AML-193 (cell line): ENCODE measurements around the gene NTN1.
"Not testable (repeated sequence)": the region's sequence is repeated elsewhere in the genome, so short reads cannot be mapped to it uniquely, and the experiment has no call there.

Experiments used
- DNase-seq, 2 experiments: peaks; one replicate each; lab custom pipeline; 2025; lab: John Stamatoyannopoulos, UW

The NTN1 gene

DNA sequence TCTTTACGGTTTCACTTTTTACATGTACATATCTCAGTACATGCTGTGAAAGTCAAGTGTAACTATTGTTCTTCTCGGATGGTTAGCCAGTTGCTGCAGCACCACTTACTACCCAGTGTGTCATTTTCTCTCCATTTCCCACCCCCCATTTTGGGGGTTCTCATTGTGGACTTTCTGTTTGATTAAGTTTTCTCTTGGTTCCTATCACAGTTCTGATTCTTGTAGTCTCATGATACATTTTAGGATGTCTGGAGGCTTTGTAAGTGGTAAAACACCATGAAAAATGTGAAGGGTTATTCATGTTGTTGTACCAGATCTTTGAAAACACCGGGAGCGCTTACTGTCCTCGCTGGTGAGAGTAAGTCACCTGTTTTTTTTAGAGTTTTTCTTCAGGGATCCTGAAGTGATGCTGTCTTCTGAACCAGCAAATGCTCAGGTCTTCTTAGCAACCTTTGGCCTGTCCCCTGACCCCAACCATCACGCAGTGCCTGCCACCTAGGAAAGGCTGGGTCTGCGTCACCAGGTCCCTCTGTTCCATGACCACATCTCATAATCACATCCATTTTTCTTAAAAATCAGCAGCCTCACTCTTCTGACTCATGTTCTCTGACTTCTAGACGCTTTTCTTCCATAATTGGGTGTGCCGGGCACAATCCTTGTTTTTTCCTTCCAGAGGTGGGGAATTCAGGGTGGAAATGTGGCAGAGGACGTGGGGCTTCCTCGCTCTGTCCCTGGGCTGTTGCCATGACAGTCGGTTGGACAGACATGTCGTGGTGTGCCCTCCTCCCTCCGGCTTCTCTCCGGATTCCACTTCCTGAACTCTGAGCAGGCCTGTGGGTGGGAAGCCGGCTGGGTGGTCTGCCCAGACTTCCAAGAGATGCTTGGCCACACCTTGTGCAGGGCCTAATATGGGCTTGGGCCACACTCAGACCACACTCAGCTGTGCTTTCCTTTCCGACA is 102.6 kb downstream of the NTN1 start:
- DNase-seq: no peak

DNA sequence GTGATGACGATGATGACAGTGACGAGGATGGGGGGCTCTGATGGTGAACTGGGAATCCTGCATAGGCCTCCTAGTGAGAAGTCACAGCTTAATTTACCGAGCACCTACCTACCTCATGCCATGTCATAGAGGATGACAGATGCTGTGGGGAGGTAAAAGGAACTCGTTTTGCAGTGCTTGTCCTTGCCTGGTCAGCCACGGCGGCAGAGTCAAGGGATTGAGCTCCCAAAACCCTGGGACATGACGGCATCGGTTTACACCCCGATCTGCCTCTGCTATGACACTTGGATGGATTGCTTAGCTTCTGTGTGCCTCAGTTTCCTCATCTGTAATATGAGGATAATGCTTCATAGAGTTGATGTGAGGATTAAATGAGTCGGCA is 103.2 kb downstream of the NTN1 start:
- no peak for DNase-seq

DNA sequence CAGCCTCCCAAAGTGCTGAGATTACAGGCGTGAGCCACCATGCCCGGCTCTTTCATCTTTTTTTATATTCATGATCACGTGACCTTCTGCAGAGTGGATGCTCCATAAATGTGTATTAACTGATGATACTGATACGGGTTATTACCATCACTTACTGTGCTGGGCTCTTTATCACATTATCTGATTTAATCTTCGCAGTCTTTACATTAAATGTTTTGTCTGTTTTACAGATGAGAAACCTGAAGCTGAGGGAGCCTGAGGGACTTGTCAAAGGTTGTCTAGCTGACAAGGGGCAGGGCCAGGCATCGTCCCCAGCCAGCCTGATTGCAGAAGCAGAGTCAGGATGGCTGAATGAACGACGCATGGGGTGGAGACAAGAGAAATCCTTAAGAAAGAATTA is 104.4 kb downstream of the NTN1 start:
- no peak for DNase-seq

DNA sequence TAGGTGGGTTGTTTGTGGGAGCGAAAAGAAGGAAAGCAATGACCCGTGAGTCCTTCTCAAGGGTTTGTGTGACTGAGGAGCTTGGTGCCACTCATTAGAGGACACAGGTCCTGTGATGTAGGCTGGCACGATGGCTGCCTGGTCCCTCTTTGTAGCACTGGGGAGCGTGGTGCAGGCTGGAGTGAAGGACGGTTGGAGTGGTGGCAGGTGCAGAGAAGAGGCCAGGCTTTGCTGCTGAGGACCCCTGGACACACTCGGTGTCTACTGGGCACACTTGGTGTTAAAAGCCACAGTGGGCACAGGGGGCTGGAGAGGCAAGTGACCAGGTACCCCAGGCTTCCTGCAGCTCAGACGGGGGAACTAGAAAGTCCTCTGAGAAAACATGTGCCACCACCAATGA is 106.0 kb downstream of the NTN1 start:
- no peak for DNase-seq

DNA sequence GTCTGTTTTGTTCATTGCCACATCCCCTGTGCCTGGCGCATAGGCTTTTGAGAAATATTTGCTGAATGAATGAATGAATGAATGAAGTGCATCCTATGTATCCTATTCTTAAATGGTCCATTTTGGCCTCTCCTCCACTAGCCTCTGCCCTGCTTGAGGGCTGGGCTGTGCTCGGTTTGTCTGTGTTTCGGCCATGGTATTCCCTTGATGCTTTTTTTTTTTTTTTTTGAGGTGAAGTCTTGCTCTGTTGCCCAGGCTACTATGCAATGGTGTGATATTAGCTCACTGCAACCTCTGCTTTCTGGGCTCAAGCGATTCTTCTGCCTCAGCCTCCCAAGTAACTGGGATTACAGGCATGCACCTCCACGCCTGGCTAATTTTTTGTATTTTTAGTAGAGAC is 110.1 kb downstream of the NTN1 start:
- no peak for DNase-seq

DNA sequence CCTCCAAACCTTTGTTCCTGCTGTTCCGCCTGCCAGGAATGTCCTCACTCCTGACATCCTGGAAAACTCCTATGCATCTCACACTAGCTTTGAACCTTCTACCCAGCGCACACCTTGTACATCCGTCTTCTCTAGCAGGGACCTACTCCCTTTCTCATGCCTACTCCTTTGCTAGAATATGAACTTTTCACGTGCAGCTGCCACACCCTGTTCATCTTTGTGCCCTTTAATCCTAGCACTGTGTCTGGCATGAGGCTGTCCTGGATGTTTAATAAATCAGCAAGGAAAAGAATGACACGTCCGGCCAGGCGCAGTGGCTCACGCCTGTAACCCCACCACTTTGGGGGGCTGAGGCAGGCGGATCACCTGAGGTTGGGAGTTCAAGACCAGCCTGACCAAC is 111.0 kb downstream of the NTN1 start:
- DNase-seq: no peak

DNA sequence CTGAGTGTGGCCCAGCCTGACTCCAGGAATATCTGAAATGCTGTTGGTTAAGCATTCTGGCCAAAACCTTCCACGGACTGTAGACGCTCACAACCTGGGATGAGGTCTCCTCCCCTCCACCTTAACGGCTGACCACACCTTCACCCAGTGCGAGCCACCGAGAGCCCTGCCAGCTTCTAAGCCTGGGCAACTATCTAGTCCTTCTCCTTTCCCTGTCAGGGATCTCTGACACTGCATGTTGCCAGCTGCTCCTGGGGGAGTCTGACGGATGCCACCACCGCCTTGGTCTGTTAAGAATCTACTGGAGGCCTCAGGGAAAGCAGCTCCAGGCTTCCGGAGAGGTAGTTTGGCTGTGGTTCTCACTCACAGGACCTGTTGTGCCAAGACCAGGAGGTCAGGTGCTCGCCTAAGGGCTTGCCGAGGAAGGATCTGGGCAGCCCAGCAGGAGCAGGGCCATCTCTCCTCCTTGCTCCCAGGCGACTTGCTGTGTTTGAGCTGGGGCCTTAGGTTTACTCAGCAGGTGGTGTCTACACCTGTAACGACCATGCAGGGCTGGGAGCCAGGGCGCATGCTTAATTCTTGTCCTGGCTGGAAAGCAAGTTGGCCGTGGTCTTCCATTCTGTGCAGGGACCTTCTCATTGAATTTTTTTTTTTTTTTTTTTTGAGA is 111.8 kb downstream of the NTN1 start:
- DNase-seq: no peak

DNA sequence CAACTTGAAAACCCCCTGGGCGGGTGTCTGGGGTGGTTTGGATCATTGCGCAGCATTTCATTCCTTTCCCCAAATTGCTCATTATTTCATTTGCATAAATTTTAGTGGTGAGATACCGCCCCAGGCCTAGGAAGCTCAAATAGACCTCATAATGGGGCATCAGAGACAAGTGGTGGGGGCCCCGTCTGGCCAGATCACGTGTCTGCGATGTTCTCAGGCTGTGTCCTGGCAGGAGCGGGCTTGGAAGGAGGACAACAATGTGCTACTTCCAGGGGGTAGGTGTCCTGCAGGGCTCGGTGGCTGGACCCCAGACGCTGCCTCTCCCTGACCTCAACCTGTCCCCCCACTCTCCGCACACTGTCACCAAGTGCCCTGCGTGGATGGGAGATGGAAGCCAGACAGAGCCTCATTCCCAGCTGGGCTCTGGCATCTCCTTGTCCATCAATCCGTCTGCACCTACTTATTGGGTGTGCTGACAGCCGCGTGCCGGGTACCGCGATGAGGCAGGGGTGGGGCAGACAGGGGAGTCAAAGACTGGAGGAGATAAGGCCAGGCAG is 116.9 kb downstream of the NTN1 start:
- DNase-seq: no peak

DNA sequence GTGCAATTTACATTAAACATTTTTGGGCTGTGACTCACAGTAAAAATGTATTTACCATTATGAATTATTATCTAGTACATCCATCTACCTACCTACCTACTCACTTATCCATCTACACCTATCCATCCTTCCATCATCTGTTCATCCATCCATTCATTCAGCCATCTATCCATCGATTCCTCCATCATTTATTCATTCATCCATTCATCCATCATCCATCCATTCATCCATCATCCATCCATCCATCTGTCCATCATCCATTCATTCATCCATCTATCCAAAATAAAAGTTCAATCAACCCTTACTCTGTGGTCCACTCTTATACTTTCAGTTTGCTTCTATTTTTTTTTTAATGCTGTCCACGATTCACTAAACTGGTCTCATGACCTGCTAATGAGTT is 118.4 kb downstream of the NTN1 start:
- DNase-seq: no peak

DNA sequence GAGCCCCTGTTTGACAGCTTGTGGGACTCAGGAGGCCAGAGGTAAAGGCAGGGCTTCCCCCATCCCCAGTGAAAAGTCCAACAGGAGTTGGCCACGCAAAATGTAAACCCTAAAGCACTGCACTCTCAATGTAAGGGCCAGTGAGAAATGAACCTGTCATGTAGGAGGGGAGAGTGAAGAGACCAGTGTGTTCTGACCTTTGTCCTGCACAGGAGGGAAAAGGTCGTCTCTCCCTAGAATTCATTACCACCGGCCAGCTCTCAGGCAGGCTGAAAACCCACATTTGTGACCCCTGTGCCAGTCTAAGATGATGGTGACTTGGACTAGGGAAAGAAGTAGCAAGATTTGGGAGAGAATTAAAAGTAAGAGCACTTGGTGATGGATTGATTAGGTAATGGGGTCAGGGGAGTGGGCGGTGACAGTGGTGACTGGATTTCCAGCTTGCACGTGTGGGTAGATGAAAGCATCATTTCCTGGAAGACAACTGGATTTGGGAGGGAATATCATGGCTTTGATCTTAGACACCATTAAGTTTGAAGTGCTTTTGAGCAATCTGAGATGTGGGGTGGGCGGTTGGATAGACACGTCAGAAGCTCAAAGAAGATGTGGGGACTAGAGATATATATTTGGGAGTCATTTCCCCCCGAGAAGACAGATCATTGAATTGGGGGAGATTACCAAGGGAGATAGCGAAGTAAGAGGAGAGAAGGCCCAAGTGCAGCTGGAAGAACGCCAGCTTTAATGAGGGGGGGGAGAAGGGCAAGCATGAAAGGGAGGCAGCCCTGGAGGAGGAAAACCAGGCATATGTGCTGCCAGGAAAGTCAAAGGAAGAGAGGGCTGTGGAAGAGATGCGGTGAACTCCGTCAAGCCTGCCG is 119.5 kb downstream of the NTN1 start:
- DNase-seq: no peak

DNA sequence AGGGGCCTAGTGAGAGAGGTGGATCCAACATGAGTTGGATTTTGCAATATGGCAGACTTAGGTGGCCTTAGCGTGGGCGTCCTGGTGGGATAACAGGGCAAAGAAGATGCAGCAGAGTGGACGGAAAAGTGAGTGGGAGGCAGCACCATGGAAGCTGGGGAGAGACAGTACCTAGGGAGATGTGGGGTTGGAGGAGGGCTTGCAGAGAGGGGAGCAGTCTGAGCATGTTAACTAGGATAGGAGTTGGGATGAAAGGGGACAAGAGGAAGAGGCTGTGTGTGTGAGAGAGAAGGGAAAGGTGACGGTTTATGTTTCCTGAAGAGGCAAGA is 120.1 kb downstream of the NTN1 start:
- no peak for DNase-seq

DNA sequence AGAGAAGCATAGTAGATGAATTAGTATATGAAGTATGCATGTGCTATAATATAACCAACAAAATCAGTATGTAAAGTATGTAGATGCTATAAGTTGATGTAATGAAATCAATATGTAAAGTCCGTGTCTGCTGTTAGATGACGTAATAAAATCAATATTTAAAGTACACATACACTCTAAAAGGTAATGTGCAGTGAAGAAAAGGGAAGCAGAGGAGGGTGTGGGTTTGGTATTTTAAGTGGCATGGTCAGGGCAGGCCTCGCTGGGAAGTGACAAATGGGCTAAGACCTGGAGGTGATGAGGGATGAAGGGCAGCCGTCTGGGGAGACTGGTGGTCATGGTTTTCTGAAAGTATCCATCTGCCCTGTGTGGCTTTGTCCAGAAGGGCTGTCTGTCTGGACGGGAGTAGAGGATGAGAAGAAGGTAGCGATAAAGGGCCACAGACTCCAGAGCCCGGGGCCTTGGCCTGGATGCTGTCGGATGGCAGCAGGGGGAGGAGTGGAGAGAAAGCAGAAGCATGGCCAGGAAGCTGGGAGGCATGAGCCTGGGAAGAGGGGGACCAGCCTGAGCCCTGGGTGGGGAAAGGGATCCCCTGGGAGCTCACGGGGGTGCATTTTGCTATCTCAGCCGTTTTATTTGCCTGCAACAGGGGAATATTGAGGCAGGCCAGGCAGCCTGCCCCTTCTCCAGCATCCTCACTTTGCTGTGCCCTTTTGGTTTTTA is 121.6 kb downstream of the NTN1 start:
- no peak for DNase-seq

DNA sequence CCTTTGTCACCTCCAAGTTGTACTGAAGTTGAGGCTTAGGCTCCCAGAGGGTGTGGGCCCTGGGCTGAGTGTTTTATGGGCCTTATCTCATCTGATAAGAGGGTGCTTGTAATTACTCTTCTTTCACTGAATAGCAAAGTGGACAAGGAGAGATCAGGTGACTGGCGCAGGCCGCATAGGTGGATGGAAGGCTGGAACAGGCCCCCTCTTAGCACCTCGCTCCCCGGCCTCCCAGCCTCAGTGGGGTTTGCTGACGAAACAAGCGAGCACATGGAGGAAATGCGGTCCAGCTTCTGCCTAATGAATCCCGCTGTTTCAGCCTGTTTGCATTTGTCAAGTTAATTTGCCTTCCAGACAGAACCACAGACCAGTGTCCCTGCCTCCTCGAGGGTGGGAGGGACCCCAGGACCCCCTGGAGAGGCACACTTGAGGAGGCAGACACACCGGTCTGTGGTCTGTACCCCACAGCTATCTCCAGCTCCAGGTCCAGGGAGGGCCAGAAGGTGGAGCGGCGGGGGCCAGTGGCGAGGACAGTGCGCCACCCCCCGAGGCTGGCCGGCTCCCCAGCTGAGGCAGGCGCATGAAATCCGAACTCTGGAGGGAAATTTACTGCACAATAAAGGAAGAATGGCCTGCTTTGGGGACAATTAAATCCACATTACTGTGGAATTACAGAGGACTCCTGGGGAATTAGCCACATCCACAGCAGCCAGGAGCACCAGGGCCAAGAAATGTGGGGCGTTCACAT is 123.4 kb downstream of the NTN1 start:
- DNase-seq: no peak

DNA sequence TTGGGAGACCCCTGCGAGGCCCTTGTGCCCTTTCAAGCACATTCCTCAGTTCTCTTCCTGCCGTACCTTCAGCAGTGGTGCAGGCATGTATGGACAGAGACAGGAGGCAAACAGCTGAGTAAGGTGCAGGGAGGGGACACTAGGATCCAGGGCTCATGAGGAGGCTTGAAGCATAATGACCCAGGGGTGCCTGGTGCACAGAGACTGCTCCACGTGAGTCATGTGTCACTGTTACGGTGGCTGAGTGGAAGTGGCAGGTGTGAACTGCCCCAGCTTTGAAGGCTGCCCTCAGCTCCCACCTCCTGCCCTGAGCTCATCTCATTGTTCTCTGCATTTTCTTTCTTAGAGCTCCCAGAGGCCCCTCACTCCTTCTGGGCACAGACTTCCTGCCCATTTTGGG is 124.8 kb downstream of the NTN1 start:
- DNase-seq: no peak

DNA sequence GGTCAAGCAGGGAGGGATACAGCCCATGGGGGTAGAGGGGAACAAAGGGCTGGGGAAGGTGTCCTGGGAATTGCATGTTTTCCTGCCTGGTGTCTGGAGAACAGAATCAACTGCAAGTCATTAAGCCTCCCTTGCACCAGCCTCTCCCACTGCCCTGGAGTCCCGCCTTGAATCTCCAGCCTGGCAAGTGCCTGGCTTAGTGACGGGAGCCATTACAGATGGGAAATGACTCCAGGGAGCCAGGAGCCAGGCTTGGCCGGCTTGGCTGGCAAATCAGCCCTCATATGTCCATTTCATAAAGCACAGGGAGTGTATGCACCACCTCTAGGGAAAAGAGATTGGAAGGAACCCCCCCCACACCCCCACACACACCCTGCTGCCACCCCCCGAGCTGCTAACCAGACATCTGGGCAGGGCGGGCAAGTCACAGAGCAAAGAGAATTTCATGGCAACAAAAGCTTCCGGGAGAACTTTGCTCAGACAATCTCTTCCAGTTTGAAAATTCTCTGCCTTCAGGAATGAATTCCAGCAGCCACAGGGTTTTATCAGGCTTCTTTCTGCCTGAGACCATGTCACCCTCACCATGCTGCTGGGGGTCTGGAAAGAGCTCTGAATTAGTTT is 127.7 kb downstream of the NTN1 start:
- no peak for DNase-seq

DNA sequence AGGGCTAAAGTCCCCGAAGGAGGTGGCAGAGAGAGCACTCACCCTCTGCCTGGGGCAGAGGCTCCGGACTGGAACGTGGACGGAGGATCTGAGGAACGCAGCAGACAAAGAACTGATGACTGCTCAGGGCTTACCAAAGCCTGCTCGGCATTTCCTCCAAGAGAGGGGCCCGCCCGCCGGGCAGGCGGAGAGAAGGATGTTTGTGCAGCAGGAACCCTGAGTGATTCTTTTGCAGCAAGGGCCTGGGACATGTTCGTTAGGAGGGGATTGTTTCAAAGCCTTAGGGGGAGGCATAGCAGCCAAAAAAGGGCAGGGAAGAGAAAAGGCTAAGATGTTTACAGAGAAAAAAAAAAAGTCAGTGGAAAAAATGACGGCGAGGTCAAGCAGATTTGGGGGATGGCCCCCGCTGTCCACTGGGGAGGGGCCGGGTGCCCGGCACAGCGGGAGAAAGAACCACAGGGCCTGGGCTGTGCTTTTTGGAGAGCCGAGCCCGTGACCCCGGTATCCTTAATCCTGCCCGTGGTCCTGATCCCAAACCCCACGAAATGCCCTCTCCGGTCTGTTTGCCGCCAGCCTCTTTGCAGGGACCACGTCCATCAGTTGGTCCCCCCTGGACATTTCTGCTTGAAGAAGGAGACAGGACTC is 129.3 kb downstream of the NTN1 start:
- DNase-seq: no peak

DNA sequence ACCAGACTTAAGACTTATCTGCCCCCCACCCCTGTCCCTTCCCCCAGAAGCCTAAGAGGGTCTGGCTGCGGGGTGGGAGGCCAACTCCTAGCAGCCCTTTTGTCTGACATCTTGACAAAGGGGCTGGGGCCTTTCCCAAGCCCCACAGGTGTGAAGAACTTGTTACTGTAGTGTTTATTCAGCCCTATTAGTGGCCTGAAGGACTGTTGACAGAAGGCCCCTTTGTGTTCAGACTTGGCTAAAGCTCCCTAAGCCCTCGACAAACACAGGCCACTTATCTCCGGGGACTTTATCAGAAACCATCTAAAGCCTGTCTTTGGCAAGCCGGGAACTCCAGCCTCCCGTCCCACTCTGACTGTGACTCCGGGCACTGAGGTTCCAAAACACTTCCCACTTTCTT is 129.8 kb downstream of the NTN1 start:
- DNase-seq: no peak

DNA sequence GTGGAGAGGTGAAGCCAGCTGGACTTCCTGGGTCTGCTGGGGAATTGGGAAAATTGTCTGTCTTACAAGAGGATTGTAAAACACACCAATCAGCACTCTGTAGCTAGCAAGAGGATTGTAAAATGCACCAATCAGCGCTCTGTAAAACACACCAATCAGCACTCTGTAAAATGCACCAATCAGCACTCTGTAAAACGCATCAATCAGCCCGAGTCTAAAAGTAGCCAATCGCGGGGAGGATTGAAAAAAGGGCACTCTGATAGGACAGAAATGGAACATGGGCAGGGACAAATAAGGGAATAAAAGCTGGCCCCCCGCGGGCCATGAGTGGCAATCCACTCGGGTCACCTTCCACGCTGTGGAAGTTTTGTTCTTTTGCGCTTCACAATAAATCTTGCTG is 130.4 kb downstream of the NTN1 start:
- DNase-seq: not testable (repeated sequence)

DNA sequence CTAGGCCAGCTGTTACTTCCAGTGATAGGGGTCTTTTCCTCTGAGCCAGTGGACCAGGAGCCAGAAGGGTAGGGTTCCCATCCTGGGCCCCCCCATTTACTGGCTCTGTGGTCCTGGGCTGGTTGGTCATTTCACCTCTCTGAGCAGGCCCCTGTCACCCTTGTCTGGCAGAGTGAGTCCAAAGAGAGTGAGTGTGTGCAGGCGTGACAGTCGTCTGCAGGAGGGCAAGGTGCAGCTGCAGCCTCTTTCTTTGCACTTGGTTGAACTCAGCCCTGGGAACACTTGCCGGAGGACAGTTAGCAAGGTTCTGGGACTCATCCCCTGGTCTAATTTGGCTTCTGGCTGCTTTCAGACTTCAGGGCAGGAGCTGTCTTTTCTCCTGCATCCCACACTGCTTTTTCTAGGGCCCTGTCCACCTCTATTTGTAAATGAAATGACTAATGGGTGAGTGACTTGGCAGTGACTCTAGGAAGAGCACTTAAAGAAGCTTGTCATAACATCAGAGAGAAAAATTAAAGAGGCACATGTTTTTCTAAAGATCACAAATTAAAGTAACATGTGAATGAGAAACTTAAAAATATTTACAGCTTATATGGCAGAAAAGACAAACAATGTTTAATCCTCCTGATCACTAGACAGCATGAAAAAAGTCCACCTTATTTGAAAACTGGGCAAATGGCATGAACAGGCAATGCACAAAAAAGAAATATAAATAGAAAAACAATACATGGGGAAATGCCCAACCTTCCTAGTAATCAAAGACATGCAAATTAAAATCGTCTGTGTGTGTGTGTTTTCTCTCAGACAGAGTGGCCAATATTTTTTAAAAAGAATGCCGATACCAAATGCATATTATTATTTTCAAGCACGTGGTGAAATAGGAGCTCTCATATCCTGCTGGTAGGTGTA is 137.5 kb downstream of the NTN1 start:
- DNase-seq: no peak
